Spleen (tissue), 7 donors: Measurements from ENCODE around the gene PFKFB1.

Experiments
- POLR2A ChIP-seq, 3 donors: fragments of 450-650 bp; IDR thresholded peaks; one replicate each; pipeline ENCODE4 v1.5.1; 2017; ENCODE audit warnings: antibody characterized with exemption in 3 of 3, mild to moderate bottlenecking in 1 of 3
- POLR2AphosphoS5 ChIP-seq, 3 donors: sonication (generic); formaldehyde crosslinking; IDR thresholded peaks; one replicate each; pipeline ENCODE4 v1.5.1; 2017; ENCODE audit warnings: antibody characterized with exemption in 3 of 3
- TF ChIP-seq, protein P1 (sequence below), 11 experiments: fragments of 200-600 bp in 7 of 11; fragments of 450-650 bp in 4 of 11; sonication (generic) in 4 of 11; IDR thresholded peaks in 8 of 11; conservative IDR thresholded peaks in 3 of 11; 1 replicate in 7 of 11; 2 replicates in 4 of 11; pipeline versions ENCODE4 v1.4.0 to v1.8.0; 2016 to 2021; ENCODE audit warnings: antibody characterized with exemption in 11 of 11, inconsistent platforms in 4 of 11, mild to moderate bottlenecking in 1 of 11
- donor health status: DM: no; HTN: no; CAD: no; lungs with moderate emphysema.
- donor health status: DM: no; HTN: no; CAD: no.
- donor health status: DM: no; HTN: no; CAD: no.

DNA sequence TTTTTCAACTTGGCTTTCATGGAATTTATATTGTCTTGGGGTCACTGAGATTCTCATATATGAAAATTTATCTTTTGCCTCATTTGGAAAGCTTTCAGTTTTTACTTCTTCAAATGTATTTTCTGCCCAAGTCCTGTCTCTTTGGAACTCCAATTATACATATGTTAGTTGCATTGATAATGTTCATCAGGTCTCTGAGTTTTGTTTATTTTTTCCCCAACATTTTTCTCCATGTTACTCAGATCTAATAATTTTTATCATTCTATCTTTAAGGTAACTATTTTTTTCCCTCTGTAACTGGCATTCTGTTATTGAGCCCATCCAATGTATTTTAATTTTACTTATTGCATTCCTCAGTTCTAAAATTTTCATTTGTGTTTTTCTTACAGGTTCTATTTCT, 84.0 kb downstream of the PFKFB1 start:
- TF ChIP-seq, protein P1, sequence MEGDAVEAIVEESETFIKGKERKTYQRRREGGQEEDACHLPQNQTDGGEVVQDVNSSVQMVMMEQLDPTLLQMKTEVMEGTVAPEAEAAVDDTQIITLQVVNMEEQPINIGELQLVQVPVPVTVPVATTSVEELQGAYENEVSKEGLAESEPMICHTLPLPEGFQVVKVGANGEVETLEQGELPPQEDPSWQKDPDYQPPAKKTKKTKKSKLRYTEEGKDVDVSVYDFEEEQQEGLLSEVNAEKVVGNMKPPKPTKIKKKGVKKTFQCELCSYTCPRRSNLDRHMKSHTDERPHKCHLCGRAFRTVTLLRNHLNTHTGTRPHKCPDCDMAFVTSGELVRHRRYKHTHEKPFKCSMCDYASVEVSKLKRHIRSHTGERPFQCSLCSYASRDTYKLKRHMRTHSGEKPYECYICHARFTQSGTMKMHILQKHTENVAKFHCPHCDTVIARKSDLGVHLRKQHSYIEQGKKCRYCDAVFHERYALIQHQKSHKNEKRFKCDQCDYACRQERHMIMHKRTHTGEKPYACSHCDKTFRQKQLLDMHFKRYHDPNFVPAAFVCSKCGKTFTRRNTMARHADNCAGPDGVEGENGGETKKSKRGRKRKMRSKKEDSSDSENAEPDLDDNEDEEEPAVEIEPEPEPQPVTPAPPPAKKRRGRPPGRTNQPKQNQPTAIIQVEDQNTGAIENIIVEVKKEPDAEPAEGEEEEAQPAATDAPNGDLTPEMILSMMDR (IDR thresholded peaks at IDR 0.05 in 8 of 11, conservative IDR thresholded peaks at IDR 0.05 in 3 of 11), result no peak
- TF ChIP-seq POLR2AphosphoS5 (IDR thresholded peaks at IDR 0.05) (no peak), POLR2A (IDR thresholded peaks at IDR 0.05) (no peak)
